GM19468 (cell line): ENCODE data around the gene APEX1.

Experiments used
- ATAC-seq: cut with Tn5 transposase; IDR thresholded peaks from one replicate; pipeline ENCODE4 v1.9.1; 2021; ENCODE audit warnings: mild to moderate bottlenecking, moderate library complexity, moderate number of reproducible peaks; ENCODE audit not compliant: unreplicated experiment; ENCODE audit errors: extremely low read depth

APEX1 gene

GRCh38 chr14:20469890-20470602 lies 15.0 kb downstream of the APEX1 start:
- no peak for ATAC-seq

DNA sequence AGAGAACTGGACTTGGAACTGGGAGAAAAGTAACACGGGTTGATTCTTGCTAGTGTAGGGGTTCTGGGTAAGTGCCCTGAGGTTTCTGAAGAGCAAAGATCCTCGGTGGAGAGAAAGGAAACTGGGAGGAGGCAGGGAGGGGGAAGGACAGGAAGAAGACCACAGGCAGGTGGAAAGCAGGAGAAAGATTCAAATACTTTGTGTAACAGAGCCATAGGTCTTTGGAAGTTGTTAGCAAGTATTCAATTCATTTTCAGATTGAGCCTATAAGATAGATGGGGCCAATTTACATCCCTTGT lies 15.5 kb downstream of the APEX1 start:
- ATAC-seq, result no peak

GRCh38 chr14:20472536-20473169 lies 17.6 kb downstream of the APEX1 start:
- no peak for ATAC-seq

DNA sequence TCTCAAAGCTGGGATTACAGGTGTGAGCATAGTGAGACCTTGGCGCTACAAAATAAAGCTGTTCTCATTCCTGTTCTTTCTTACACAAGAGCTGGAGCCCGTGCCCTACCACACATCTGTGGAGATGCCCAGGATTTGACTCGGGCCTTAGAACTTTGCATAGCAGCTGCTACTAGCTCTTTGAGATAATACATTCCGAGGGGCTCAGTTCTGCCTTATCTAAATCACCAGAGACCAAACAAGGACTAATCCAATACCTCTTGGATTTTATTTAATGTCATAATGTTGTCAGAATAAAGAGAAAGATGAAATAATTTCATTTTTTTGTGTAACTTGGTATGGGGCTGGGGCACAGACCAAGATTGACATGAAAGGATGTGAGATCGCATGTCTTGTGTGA lies 21.8 kb downstream of the APEX1 start:
- ATAC-seq, result no peak

- ATAC-seq, result no peak
These were observed 22.3 kb downstream of the APEX1 start for GRCh38 chr14:20477211-20477876.

- ATAC-seq, result no peak
These were observed 23.9 kb downstream of the APEX1 start for GRCh38 chr14:20478894-20479293.

DNA sequence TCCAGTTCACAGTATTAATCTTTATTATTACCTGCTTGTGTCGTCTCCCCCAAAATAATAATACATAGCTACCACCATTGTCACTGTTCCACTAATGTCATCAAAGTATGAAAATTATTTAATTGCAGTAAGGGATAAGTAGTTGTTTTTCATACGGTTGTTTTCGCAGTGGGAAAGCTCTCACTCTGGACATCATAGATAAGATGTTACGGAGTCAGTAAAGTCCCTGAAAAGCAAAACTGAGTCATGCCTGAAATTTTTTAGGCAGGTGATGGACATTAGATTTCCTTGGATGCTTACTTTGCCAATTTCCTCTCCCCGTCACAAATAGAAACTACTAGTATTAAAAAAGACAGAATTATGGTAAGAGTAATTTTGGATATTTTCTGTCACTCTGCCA lies 27.4 kb downstream of the APEX1 start:
- no peak for ATAC-seq

DNA sequence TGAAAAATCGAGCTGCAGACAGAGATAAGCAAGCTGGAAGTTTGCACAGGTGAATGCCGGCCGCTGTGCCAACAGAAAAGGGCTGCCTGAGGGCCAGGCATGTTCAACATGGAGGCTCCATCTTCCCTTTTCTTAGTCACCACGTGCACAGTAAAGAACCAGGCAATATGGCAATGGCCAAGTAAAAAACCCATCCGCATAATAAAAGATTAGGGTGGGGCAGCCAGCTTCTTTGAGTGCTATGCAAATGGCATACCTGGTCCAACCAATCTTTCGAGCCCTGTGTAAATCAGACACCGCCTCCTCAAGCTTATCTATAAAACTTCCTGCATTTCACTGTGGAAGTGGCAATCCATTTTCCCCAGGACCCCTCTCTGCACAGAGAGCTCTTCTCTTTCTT lies 30.9 kb downstream of the APEX1 start:
- no peak for ATAC-seq

GRCh38 chr14:20486684-20487395 lies 31.8 kb downstream of the APEX1 start:
- no peak for ATAC-seq

DNA sequence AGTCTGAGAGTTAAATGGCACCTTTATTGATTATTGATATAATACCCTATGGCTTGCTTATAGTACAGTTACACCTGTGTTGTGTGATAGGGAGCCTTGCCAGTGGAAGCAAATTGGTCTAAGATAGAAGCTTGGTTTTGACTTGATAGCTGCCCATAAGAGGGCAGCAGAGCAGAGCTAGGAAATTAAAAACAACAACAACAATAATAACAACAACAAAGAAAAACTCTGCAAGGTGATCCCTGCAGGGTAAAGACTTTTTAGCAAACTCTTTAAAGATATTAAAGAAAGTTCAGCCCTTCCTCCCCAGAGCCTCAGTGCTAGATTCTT lies 32.3 kb downstream of the APEX1 start:
- no peak for ATAC-seq

- peak; percentile 40 for ATAC-seq
These were observed 34.3 kb downstream of the APEX1 start for GRCh38 chr14:20489093-20489994.

DNA sequence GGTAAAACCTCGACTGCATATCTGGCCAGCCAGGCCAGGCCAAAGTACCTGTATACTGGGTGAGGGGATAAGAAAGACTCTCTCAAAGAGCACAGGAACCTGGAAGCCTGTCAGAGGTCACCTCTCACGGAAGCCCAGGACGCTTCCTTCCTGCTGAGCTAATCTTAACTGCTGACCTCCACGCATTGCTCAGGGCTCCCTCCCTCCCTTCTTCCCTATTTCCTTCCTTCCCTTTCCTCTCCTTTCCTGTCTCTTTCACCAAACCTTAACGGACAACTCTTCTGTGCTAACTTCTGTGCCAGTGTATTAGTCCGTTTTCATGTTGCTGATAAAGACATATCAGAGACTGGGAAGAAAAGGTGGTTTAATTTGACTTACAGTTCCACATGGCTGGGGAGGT lies 35.5 kb downstream of the APEX1 start:
- no peak for ATAC-seq

DNA sequence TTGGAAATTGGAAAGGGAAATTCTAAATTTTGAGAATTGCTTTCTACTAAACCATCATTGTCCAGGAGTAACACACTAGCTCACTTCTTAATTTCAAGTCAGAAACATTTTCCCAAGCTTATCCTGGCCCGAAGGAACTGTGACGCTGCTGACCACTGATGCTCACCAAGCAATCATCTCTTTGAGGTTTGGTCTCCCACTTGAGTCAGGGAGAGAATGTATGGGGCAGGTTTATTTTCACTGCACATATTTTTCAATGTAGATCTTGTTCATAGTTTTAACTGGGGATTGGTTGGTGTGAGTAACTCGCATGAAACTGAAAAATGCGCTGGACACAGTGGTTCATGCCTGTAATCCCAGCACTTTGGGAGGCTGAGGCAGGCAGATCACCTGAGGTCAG lies 37.5 kb downstream of the APEX1 start:
- no peak for ATAC-seq

- ATAC-seq, result no peak
These were observed 38.6 kb downstream of the APEX1 start for GRCh38 chr14:20493634-20494033.

GRCh38 chr14:20494935-20495766 lies 40.1 kb downstream of the APEX1 start:
- no peak for ATAC-seq

DNA sequence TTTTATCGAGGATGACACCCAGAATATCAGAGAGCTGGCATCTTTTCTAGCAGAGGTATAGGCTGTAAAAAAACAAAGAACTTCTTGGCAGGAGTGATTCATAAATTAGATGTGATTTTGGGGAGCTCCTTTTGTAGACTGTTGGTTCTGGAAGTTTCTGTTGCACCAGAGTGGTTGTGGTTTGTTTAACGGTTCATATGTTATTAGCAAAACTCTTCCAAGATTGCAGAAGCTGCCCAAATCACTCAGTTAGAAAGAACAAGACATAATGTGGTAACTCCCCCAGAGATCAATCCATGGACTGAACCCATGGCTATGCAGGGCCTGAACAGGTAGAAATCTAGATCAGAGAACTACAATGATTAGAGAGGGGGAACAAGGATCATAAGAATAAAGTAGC lies 43.6 kb downstream of the APEX1 start:
- no peak for ATAC-seq

GRCh38 chr14:20499108-20499507 lies 44.1 kb downstream of the APEX1 start:
- no peak for ATAC-seq

DNA sequence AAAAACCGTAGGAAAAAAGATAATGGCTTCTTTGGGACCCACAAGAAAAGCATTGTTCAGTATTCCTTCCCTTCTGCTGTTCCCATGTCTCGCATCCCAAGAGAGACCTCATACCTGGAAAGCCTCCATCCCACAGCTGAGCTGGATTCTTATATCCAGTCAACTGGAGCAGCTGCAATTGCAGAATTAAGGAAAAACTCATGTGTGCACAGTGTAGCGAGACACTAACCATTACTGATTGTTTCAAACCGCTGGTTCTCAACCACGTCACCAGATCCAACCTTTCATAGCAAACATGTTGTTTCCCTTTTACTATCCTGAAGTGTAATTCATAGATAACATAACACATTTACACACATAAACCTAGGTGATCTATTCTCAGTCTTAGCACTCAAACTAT lies 44.9 kb downstream of the APEX1 start:
- ATAC-seq, result no peak

DNA sequence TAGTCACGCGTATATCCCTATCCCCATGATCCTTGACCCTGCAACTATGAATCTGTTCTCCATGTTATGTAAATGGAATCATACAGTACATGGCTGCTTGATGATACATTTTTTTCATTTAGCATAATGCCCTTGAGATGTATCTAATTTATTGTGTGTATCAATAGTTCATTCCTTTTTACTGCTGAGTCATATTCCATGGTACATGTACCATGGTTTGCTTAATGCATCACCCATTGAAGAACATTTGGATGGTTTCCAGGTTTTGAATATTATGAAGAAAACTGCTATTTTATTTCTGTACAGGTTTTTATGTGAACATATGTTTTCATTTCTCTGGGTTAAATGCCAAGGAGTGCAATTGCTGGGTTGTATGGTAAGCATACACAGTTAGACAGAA lies 46.3 kb downstream of the APEX1 start:
- ATAC-seq, result no peak
